ENCODE measurements around the gene RNLS.

The RNLS gene

DNA sequence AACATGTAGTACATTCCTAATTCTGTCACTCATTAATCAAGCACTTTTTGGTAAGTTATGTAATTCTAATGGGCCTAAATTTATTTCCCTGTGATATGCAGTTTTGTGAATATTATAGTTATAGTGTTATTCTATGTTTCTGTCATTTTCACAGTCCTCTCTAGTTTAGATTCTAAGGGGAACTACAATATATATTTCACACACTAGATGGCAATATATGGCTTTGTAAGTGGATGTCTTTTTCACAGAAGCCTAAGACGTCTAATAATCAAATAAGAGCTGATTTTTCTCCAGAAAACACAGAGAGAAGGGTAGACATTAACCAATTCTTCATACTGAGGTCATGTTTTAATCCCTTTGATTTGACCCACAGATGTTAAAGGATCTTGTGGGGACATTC lies 18.0 kb downstream of the RNLS start:
- peak; percentile 67 for TF ChIP-seq CTCF (IDR thresholded peaks at IDR 0.05; ENCODE audit: low read depth, low read length)
- no peak for TF ChIP-seq EZH2phosphoT487 (IDR thresholded peaks at IDR 0.05; ENCODE audit: low read depth)
- Histone ChIP-seq H2AFZ (ENCODE audit: low read depth, low read length) (no peak overlapping the region), H3K4me1 (ENCODE audit: low read length) (peaks cover 4% of the 10 kb centered on the region)

GRCh38 chr10:88562152-88562551 lies 21.0 kb downstream of the RNLS start:
- H3K4me1 ChIP-seq (ENCODE audit: low read length), result peaks cover 17% of the 10 kb centered on the region
- no peaks in the 10 kb centered on the region for H3K36me3 ChIP-seq (replicated peaks; ENCODE audit: low read depth, low read length)
- TF ChIP-seq EZH2phosphoT487 (IDR thresholded peaks at IDR 0.05; ENCODE audit: low read depth) (no peak), CTCF (IDR thresholded peaks at IDR 0.05; ENCODE audit: low read depth, low read length) (no peak)
- no peak overlapping the region for H2AFZ ChIP-seq (ENCODE audit: low read depth, low read length)
- no peaks in the 10 kb centered on the region for H3K9me3 ChIP-seq (ENCODE audit: insufficient read depth, low read length)
- H3K27ac ChIP-seq (ENCODE audit: low read length), result no peak overlapping the region
- no peaks in the 10 kb centered on the region for H3K79me2 ChIP-seq (ENCODE audit: low read length)
- H3K27me3 ChIP-seq (ENCODE audit: low read depth, low read length), result no peaks in the 10 kb centered on the region
- H3K9ac ChIP-seq (ENCODE audit: low read length), result no peak overlapping the region
- H3K4me2 ChIP-seq (ENCODE audit: low read length), result no peak overlapping the region
- no peaks in the 10 kb centered on the region for H4K20me1 ChIP-seq (ENCODE audit: insufficient read depth, low read length)
- no peak overlapping the region for H3K4me3 ChIP-seq (ENCODE audit: low read length)

More for the DNA sequence above, 18.0 kb downstream of the RNLS start:
- H3K9ac ChIP-seq (ENCODE audit: low read length), result no peak overlapping the region
- H4K20me1 ChIP-seq (ENCODE audit: insufficient read depth, low read length), result no peaks in the 10 kb centered on the region
- H3K9me3 ChIP-seq (ENCODE audit: insufficient read depth, low read length), result no peaks in the 10 kb centered on the region
- H3K36me3 ChIP-seq (replicated peaks; ENCODE audit: low read depth, low read length), result no peaks in the 10 kb centered on the region
- H3K4me2 ChIP-seq (ENCODE audit: low read length), result peak overlapping the region; percentile 22
- no peak overlapping the region for H3K27ac ChIP-seq (ENCODE audit: low read length)
- no peaks in the 10 kb centered on the region for H3K79me2 ChIP-seq (ENCODE audit: low read length)
- no peaks in the 10 kb centered on the region for H3K27me3 ChIP-seq (ENCODE audit: low read depth, low read length)
- H3K4me3 ChIP-seq (ENCODE audit: low read length), result no peak overlapping the region

GRCh38 chr10:88557658-88558057 lies 25.5 kb downstream of the RNLS start:
- Histone ChIP-seq H3K27me3 (ENCODE audit: low read depth, low read length) (no peaks in the 10 kb centered on the region), H2AFZ (ENCODE audit: low read depth, low read length) (no peak overlapping the region), H3K9ac (ENCODE audit: low read length) (no peak overlapping the region), H3K4me2 (ENCODE audit: low read length) (no peak overlapping the region), H3K79me2 (ENCODE audit: low read length) (no peaks in the 10 kb centered on the region), H3K27ac (ENCODE audit: low read length) (no peak overlapping the region), H3K36me3 (replicated peaks; ENCODE audit: low read depth, low read length) (no peaks in the 10 kb centered on the region), H3K4me1 (ENCODE audit: low read length) (peaks cover 13% of the 10 kb centered on the region), H3K4me3 (ENCODE audit: low read length) (no peak overlapping the region), H4K20me1 (ENCODE audit: insufficient read depth, low read length) (no peaks in the 10 kb centered on the region), H3K9me3 (ENCODE audit: insufficient read depth, low read length) (no peaks in the 10 kb centered on the region)
- TF ChIP-seq EZH2phosphoT487 (IDR thresholded peaks at IDR 0.05; ENCODE audit: low read depth) (no peak), CTCF (IDR thresholded peaks at IDR 0.05; ENCODE audit: low read depth, low read length) (no peak)

GRCh38 chr10:88557256-88557655 lies 25.9 kb downstream of the RNLS start:
- no peak overlapping the region for H2AFZ ChIP-seq (ENCODE audit: low read depth, low read length)
- H3K4me3 ChIP-seq (ENCODE audit: low read length), result no peak overlapping the region
- TF ChIP-seq CTCF (IDR thresholded peaks at IDR 0.05; ENCODE audit: low read depth, low read length), result no peak
- TF ChIP-seq EZH2phosphoT487 (IDR thresholded peaks at IDR 0.05; ENCODE audit: low read depth), result no peak
- no peaks in the 10 kb centered on the region for H4K20me1 ChIP-seq (ENCODE audit: insufficient read depth, low read length)
- H3K4me1 ChIP-seq (ENCODE audit: low read length), result peaks cover 13% of the 10 kb centered on the region
- H3K27me3 ChIP-seq (ENCODE audit: low read depth, low read length), result no peaks in the 10 kb centered on the region
- H3K27ac ChIP-seq (ENCODE audit: low read length), result no peak overlapping the region
- H3K9ac ChIP-seq (ENCODE audit: low read length), result no peak overlapping the region
- H3K79me2 ChIP-seq (ENCODE audit: low read length), result no peaks in the 10 kb centered on the region
- H3K36me3 ChIP-seq (replicated peaks; ENCODE audit: low read depth, low read length), result no peaks in the 10 kb centered on the region
- H3K9me3 ChIP-seq (ENCODE audit: insufficient read depth, low read length), result no peaks in the 10 kb centered on the region
- H3K4me2 ChIP-seq (ENCODE audit: low read length), result no peak overlapping the region
